HG03457 (cell line): ENCODE results near the gene FBXW8.

Experiments used
- ATAC-seq: cut with Tn5 transposase; IDR thresholded peaks from one replicate; pipeline ENCODE4 v1.9.1; 2021; ENCODE audit warnings: moderate number of reproducible peaks; ENCODE audit not compliant: unreplicated experiment

The FBXW8 gene

DNA sequence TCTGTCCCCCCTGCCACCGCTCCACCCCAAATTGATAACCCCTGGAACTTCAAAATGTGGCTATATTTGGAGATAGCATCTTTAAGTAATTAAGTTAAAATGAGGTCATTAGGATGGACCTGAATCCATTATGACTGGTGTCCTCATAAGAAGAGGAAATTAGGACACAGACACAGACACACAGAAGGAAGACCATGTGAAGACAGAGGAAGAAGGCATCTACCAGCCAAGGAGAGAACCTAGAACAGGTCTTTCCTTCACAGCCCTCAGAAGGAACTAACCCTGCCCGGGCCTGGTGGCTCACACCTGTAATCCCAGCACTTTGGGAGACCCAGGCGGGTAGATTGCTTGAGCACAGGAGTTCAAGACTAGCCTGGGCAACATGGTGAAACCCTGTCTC, 25.9 kb upstream of the FBXW8 start:
- ATAC-seq = no peak

DNA sequence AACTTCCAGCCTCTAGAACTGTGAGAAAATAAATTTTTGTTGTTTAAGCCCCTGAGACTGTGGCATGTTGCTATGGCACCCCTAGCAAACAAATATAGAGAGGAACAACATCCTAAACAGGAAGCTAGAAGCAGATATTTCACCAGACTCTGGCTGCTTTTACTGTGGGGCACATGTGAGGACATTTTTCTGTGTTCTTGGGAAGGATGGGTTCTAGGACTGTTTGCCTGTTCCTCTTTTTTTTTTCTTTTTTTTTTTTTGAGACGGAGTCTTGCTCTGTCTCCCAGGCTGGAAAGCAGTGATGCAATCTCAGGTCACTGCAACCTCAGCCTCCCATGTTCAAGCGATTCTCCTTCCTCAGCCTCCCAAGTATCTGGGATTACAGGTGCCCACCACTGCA, 25.3 kb upstream of the FBXW8 start:
- no peak for ATAC-seq

DNA sequence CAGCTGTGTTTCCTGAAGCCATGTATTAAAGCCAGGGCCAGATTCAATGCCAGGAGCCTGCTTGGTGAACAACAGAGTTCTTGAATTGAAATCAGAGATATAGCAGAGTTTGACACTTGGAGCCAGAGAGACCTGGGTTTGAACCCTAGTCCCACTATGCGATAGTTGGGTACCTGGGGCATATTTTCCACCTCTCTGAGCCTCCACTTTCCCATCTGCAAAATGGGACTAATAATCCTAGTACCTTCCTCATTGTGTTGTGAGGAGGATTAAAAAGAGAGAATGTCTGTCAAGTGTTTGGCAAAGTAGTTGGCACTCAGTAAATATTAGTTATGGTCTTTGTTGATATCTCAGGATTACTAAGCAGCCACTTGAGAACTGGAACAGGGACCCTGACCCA, 23.5 kb upstream of the FBXW8 start:
- ATAC-seq = no peak

DNA sequence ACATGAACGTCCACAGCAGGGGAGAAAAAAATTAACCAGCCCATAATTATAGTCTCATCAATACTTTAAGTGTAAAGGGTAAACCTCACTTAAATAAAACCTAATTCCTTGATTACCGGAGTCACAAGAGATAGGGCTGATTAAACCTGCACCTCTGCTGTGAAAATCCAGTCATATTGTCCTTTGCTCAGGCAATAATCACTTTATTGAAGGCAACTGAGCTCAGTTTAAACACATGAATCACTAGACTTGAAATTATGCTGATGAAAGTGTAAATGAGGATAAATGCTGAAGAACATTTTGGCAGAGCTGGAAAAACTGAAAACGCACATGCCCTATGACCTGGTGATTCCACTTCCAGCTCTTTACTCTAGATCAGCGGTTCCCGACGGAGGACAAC, 22.9 kb upstream of the FBXW8 start:
- ATAC-seq = no peak

DNA sequence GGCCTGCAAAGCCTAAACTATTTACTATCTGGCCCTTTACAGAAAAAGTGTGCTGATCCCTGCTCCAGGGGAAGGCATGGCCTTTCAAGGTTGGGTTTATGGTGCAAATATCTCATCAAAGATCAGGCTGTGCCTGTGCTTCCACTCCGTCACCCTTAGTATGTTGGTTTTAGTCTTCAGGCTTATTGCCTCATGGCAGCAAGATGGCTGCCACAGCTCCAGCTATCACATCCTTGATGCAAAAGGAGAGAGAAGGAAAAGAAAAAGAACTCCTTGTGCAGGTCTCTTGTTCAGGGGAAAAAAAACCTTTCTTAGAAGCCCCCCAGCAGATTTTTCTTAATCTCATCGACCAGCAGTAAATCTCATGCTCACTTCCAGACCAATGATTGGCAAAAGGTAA, 20.4 kb upstream of the FBXW8 start:
- ATAC-seq = no peak

DNA sequence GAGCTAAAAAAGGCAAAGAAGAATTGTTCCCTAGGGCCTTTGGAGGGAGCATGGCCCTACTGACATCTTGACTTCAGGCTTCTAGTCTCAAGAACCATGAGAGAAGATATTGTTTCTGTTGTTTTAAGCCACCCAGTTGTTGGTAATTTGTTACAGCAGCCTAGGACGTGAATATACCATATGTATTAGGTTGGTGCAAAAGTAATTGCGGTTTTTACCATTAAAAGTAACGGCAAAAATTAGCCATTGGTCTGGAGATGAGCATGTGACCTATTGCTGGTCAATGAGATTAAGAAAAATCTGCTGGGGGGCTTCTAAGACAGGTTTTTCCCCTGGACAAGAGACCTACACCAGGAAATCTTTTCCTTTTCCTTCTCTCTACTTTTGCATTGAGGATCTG, 19.7 kb upstream of the FBXW8 start:
- ATAC-seq = no peak

DNA sequence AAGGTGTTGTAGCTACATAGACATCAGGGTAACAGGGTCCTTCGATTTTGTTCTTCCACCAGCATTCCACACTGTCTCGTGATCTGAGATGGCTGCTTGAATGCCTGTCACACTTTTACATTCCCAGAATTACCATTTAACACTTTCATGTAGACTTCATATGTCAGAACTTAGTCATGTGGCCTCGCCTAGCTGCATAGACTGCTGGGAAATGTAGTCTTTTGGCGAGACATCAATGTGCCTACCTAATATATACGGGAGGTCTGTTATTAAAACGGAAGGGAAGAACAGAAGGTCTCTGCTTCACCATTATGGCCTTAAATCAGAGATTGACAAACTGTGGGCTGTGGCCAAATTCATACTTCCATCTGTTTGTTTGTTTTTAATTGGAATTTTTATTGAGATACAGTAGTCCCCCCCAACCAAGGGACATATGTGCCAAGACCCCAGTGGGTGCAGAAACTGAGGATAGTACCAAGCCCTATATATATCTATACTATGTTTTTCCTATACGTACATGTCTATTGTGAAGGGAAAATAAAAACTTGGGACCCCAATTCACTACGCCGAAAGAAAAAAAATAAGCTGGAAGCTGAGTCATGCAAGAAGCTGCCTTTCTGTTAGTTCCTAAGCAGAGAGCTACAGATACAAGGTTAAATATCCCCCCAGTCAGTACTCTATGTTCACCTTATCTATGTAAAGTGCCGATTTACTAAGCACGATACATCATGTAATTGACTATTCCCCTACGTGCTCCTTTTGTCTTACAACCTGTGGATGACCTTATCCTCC, 18.2 kb upstream of the FBXW8 start:
- ATAC-seq = no peak

DNA sequence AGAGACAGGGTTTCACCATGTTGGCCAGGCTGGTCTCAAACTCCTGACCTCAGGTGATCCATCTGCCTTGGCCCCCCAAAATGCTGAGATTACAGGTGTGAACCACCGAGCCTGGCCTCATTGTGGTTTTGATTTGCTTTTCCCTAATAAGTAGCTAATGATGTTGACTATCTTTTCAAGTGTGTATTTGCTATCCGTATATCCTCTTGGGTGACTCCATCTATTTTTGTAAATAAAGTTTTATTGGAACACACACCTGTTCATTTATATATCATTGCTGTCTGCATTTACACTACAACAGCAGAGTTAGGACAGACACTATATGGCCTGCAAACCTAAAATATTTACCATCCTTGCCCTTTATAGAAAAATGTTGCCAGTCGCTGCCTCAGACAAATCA, 15.8 kb upstream of the FBXW8 start:
- ATAC-seq = no peak

DNA sequence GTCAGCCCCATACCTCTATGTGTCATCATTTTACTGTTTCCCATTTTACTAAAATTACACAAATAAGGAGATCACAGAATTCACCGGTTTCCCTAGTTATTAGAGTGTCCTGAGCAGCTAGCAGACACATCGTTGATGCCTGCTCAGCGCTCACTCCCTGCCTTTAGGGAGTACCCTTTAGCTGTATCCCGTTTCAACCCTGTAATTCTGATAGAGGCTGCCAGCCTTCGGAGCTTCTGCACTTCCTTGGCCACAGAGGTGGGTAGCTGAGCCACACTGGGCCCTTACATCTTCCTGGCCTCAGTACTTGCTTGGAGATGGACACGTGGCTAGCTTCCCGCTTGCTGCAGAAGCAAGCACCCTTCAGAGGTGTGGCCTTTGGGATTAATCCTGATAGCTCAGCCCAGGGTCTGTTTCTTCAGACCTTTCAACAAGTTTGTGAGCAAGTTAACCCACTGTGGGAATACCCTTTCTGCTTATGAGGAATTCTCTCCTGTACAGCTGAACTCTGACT, 14.3 kb upstream of the FBXW8 start:
- ATAC-seq = no peak

DNA sequence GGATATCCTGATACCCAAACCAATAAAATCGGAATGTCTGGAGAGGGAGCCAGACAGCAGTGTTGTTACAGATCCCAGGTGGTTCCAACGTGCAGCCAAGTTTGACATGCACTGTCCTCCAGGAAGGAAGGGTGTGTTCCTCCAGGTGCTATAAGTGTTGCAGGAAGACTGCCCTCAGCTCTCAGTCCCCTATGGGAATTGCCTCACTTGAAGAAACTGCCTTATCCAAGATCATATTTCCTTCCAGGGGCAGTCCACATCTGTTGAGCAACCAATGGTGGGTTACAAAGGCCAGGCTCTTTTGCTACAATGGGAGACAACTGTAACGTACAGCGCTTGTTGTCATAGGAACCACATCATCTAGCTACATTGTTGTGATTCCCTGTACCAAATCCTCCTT, 13.3 kb upstream of the FBXW8 start:
- ATAC-seq = no peak

DNA sequence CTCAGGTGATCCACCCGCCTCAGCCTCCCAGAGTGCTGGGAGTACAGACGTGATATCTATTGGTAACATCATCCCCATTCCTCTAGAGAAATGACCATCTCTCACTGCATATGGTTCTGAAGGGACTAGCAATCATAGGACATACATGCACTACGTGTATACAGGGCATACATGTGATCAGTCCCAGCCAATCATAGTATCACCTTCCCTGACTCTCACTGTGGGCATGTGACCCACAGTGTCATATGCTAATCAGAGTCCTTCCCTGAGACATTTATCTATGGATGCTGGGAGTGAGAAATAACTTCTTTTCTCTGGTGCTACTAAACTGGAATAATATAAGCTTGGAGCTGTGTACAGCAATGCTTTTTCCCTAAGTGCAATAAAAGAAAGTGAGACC, 12.1 kb upstream of the FBXW8 start:
- no peak for ATAC-seq

DNA sequence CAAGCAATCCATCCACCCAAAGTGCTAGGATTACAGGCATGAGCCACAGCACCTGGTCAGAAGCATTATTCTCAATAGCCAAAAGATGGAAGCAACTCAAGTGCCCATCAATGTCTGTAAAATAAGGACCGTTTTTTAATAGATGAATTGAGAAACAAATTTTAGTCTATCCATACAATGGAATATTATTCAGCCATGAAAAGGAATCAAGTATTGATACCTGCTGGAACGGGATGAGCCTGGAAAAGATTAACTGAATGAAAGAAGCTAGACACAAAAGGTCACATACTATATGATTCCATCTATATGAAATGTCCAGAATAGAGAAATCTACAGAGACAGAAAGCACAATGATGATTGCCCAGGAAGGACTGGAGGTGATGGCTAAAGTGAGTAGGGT, 9.1 kb upstream of the FBXW8 start:
- no peak for ATAC-seq

DNA sequence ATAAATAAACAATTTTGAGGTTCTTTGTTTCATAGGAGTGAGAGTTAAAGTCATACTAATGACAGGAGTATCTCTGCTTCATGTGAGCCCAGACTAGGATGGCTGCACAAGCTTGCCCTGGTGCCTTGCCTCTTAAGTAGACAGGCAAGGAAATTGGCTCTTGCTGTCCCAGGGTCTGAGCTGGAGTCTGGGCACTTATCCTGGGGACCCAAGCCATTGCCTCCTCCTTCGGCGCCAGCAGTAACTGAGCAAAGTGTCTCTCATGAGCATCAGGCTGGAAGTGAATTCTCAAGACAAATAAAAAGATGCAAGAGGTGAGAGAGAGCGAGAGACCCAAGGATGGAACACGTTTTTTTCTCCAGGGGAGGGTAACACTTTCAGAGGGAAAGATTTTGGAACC, 6.9 kb upstream of the FBXW8 start:
- ATAC-seq = no peak

DNA sequence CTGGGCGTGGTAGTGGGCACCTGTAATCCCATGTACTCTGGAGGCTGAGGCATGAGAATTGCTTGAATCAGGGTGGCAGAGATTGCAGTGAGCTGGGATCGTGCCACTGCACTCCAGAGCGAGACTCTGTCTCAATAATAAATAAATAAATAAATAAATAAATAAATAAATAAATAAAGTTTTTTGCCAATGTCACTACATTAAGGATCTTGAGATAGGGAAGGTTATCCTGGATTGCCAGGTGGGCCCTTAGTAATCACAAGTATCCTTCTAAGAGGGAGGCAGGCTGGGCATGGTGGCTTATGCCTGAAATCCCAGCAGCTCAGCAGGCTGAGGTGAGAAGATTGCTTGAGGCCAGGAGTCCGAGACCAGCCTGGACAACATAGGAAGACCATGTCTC, 4.5 kb upstream of the FBXW8 start:
- no peak for ATAC-seq

DNA sequence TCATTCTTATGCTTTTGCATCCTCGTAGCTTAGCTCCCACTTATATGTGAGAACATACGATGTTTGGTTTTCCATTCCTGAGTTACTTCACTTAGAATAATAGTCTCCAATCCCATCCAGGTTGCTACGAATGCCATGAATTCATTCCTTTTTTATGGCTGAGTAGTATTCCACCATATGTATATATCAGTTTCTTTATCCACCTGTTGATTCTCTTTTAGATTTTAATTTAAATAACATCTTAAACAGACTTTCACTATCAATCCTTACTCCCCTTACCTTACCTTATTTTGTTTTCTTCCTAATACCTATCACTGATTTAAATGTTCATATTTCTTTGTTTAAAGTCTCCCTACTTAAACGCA, 488 bp upstream of the FBXW8 start:
- no peak for ATAC-seq

DNA sequence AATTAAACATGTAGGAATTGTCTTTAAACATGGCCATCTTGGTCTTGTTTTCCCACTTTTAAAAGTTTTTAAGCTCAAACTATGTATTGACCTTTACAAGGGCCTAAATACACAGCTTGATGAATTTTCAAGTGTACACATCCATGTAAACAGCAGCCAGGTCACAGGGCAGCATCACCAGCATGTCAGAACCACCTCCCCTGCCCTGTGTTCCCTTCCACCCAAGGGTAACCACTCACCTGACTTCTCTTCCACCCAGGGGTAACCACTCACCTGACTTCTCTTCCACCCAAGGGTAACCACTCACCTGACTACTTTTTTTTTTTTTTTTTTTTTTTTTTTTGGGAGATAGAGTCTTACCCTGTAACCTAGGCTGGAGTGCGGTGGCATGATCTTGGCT, 4.6 kb downstream of the FBXW8 start:
- no peak for ATAC-seq

DNA sequence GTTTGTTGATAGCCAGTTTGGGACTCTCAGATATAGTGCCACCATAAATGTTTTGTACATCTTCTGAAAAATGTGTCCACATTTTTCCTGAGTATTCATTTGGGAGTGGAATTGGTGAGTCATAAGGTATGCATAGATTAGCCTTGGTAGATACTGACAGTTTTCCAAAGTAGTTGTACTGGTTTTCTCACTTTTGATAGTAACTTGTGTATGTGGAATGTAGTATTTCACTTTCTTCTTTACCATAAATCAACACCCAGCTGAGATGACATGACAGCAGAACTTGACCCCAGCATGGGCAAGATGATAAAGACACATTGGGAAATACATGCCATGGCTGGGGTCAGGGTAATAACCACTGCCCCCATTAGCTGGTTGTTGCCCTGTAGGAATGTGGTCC, 5.4 kb downstream of the FBXW8 start:
- no peak for ATAC-seq

DNA sequence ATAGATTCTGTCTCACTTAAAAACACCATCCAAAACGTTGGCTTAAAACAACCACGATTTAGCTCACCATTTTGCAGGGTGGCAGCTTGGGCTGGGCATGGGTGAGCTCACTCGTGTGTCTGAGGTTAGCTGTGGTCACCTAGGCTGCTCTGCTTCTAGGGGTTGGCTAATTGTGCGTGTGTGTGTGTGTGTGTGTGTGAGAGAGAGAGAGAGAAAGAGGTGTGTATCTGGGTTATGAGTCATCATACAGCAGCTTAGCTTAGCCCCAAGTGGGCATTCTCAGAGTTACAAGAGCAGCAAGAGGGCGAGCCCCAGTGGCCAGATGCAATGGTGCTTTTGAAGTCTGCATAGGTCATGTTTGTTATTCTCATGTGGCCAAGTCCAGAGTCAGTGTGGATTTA, 6.0 kb downstream of the FBXW8 start:
- ATAC-seq = peak; percentile 84

DNA sequence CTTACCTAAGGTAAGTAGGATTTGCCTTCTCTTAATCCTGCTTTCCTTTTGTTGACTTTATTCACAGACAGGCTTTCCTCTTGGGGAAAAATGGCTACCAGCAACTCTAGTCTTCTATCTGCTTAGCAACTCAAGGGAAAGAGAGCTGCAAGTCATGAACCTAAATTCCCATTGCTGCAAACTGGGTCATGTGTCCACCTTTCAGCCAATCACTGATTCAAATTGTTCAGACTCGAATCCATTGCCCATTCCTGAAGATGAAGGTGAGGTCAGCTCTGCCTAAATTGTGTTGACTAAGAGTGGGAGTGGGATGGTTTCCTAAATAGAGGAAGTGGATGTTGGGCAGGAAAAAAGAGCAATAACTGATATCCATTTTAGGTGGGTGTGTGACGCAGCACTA, 7.7 kb downstream of the FBXW8 start:
- ATAC-seq = no peak

DNA sequence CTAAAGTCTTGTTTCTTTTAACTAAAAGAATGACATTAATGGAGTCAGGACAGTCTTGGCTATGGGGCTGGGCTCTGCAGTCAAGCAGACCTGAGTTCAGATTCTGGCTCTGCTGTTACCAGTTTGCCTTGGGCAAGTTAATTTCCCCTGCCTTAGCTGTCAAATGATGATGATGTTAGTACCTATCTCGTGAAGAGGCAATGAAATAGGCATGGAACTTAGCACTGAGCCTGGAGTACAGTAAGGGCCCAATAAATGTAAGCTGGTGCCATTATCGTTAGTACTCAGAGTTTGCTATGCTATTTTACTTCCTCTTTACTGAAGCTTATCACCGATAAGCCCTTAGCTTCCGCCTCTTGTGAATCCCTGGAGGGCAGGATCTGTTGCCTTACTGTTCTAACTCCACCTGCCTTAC, 8.5 kb downstream of the FBXW8 start:
- ATAC-seq = no peak

DNA sequence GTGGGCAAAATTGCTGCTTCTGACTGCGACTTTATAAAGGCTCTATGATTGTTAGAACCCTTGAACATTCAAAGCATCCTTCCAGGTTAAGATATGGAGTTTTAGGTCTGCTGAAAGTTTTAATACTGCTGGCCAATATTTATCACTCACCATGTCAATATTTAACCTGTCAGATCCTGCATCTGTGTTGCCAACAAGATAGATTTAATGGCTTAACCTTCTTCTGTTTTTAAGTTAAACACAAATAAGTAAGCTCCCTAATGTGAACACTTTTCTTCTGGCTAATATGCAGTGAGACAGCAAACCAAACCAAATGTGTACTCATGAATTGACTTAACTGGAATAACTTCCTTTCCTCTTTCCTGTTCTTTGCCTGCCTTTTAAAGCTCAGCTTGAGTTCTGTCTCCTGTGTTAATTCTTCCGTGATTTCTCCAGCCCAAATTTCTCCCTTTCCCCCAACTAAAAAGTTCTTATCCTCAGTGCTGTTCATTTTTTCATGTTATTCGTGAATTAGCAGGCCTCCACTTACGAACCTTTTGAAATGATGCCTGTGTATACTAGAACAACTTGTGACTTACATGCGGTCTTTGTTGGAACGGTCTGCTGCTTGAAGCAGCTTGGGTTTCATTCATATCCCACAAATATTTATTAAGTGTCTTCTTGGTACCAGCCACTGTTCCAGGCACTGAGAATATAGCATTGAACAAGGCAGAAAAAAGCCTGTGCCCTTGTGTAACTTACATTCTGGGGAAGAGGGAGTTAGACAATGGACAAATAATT, 9.1 kb downstream of the FBXW8 start:
- no peak for ATAC-seq

DNA sequence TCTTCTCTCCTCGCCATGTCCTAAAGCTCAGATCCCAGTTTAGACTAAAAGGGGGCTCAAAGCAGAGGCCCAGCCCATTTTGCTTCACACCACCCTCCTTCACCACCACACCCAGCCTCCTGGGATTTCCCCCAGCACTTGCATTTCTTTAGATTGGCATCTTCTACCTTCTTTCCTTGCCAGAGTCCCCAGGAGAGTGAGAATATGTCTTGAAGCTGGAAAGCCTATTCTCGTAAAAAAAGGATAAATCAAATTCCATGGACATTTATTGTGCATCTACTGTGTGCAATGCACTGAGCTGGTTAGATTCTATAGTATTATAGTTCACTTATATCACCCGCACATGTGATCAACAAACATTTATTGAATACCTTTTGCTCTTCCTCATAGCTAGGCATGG, 10.2 kb downstream of the FBXW8 start:
- no peak for ATAC-seq
